Kidney glomerular epithelial cell (primary cell): ENCODE results near the gene RNU1-3.
"Not testable (repeated sequence)": the region's sequence is repeated elsewhere in the genome, so short reads cannot be mapped to it uniquely, and the experiment has no call there.

Source experiments
- DNase-seq: peaks from one replicate; lab custom pipeline; 2025; lab: John Stamatoyannopoulos, UW

Gene RNU1-3

DNA sequence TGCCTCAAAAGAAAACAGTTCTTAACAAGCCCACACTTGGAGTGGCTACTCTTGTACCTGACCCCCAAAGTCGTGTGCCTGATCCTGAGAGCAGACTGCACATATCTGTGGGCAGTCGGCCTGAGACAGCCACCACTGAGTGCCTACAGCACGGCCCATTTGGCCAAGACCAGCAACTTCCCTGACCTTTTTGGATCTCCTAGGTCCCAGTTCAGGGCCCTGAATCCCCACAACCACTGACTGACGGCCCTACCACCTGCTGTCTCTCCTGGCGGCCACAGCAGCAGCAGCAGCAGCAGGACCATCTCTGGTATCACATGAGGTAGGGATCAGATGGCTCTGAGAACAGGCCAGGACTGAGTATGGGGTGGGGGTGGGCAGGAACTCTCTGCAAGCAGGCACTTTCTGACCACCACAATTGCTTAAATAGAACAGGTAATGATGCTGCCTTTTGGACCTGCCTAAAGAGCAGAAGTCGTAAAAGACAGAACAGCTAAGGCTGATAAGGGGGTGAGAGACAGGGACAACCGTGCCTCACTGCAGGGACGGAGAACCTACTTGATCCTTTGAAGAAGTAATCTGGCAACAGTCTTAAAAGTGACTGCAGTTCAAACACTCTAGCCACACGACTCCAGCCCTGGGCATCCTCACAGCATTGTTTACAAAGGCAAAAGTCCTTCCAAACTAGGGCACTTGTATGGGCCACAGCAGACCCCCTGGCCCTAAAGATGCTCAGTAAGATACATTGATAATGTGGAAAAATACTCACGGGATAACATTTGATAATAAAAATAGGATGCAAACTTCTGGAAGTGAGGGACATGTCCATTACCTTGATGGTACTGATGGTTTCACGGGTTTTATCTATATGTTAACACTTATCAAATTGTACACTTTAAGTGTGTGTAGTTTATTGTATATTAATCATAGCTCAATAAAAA, 27.4 kb downstream of the RNU1-3 start:
- not testable (repeated sequence) for DNase-seq

DNA sequence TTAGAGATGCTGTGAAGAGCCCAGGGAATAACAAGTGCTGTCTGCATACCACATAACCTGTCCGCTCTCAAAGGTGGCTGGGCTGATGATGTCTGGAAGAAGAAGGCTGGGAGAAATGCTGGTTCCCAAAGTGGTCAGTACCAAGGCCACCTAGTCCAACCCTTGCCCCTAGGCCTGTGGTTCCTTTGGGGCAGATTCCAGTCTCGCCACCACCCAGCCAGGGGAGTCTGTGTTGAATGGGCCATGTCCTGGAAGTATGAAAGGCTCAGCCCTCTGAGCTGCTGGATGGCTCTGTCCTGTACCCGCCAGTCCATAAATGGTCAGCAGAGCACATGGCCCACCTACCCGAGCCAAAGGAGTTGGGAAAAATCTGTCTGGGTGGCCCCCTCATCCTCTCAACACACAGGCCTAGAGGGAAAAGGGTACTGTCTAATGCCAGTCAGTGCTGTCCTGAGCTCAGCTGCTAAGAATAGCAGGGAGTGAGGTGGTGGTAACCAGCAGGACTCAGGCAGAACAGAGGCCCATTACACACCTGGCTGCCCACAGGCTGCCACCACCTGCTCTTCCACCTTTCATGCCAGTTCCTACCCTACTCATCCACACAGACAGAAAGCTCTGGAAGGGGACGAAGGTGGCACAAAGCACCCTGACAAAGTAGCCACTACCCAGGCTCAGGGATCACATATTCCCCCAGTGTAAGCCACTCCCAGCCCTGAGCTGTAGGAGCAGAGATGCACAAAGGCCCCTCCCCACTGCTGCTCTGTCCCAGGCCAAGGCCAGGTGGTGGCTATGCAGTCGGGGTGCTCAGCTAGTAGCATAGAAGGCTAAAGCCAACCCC, 28.6 kb downstream of the RNU1-3 start:
- DNase-seq: not testable (repeated sequence)

DNA sequence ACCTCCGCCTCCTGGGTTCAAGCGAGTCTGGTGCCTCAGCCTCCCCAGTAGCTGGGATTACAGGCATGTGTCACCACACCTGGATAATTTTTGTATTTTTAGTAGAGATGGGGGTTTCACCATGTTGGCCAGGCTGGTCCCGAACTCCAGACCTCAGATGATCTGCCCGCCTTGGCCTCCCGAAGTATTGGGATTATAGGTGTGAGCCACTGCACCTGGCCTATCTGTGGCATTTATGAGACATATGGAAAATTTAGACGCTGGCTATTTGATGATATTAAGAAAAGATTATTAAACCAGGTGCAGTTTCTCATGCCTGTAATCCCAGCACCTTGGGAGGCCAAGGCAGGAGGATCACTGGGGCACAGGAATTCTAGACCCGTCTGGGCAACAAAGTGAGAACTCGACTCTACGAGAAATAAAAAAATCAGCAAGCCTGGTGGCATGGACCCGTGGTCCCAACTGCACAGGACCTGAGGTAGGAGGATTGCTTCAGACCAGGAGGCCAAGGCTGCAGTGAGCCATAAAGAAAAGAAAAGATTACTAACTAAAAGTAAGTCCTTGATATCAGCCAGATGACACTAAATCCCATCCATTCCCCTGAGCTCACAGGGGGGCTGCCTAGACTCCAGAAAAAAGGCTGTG, 30.1 kb downstream of the RNU1-3 start:
- not testable (repeated sequence) for DNase-seq

DNA sequence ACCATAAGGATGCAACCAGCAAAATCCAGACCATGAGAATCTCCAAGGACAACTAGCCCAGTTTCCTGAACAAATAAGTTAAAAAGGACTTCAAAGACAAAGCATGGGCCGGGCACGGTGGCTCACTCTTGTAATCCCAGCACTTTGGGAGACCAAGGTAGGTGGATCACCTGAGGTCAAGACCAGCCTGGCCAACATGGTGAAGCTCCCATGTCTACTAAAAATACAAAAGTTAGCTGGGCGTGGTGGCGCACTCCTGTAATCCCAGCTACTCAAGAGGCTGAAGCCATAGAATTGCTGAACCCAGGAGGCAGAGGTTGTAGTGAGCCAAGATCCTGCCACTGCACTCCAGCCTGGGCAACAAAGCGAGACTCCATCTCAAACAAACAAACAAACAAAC, 30.8 kb downstream of the RNU1-3 start:
- DNase-seq: not testable (repeated sequence)

DNA sequence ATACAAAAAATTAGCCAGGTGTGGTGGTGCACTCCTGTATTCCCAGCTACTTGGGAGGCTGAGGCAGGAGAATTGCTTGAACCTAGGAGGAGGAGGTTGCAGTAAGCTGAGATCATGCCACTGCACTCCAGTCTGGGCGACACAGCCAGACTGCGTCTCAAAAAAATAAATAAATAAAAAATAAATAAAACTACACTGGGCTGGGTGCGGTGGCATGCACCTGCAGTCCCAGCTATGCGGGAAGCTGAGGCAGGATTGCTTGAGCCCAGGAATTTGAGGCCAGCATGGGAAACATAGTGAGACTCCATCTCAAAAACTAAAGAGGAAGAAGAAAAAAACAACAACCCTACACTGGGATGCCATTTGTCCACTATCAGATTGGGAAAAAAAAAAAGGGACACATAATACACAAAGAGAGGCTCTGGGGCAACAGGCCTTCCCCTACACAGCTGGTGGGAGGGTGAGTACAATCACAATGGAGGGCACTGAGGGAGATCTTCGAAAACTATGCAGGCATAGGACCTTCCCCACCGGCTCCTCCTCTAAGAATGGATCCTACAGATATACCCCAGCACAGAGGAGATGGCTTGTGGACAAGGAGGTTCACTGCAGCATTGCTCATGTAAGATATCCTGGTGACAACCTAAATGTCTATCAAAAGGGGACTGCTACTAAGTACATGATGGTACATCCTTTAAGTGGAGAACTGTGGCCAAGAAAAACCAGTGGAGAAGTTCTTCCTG, 33.0 kb downstream of the RNU1-3 start:
- DNase-seq: not testable (repeated sequence)

DNA sequence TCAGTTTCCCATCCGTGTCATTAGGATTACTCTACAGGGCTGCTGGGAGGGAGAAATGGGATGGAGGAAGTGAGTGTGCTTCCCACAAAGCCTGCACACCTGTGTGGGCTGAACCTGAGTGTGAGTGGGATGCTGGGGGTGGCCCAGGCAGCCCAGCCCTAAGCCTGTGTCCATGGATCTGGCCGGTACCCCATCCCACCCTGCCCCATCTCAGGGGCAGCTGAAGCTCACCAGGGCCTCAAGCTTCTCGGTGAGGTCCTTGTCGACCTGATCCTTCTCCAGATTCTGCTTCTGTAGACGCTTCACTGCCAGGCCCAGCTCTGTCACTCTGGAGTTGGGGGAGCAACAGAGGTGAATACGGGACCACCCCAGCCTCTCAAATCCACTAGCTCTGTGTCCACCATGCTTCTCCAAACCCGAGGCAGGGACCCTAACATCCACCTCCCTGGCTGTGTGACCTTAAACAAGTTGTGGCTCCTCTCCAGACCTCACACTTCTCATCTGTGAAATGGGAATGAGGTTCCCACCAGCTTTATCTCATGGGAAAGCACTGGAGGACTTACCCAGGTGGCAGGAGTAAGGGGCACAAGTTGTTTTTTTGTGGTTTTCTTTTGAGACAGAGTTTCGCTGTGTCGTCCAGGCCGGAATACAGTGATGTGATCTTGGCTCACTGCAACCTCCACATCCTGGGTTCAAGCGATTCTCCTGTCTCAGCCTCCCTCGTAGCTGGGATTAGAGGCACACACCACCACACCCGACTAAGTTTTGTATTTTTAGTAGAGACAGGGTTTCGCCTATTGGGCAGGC, 34.5 kb downstream of the RNU1-3 start:
- DNase-seq: not testable (repeated sequence)

DNA sequence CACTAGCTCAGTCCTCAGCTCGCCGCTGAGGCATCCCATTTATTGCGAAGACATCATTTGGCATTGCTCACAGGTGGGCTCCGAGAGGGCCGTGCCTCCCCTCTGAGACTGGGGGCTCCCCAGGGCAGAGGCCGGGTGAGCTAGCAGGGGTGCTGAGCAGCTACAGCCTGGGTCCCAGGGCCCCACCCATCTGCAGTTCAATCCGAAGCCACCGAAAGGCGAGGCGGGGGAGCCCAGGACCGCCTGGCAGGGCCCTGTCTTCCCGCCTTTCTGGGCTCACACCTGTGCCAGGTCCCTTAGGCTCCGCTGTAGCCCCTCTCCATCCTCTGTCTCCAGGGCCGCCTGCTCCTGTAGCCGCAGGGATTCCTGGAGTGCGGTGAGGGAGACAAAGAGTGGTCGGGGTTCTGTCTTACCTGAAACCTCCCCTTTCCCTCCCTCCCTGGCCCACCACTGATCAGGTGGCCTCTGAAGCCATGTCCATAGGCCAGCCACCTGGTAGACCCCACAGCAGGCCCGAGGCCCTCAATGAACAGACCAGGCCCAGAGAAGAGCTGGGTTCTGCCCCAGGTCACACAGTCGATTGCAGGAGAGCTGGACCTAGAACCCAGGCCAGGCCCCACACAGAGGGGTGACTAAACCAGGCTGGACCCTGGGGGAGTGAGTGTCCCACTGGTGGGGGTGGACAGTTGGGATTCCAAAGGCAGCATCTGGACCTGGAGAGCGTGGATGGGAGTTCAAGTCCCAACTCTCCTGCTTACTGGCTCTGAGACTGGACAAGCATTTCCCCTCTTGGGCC, 35.3 kb downstream of the RNU1-3 start:
- DNase-seq: no peak

DNA sequence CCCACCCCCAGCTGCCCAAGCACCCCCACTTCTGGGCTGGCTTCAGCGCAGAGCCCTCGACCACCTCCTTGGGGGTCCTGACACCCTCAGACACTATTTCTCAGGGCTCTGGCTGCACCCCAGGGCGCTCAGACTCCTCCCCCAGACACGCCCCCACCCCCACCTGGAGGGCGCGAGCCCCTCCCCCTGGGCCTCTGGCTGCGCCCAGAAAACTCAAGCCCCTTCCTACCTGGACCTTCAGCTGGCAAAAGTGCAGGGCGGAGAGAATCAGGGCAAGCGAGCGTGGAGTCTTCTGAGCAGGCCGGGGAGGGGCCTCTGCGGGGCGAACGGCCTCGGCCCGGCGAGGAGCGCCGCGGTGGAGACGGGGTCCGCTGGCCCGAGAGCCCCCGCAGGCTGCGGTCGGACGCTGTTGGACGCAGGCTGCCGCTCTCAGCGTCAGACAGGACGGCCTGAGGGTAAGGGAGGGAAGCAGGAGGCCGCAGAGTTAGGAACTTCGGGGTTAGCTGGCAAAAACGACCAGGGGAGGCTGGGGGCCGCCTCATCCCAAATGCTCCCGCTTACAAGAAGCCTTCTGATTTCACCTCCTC, 36.0 kb downstream of the RNU1-3 start:
- no peak for DNase-seq

DNA sequence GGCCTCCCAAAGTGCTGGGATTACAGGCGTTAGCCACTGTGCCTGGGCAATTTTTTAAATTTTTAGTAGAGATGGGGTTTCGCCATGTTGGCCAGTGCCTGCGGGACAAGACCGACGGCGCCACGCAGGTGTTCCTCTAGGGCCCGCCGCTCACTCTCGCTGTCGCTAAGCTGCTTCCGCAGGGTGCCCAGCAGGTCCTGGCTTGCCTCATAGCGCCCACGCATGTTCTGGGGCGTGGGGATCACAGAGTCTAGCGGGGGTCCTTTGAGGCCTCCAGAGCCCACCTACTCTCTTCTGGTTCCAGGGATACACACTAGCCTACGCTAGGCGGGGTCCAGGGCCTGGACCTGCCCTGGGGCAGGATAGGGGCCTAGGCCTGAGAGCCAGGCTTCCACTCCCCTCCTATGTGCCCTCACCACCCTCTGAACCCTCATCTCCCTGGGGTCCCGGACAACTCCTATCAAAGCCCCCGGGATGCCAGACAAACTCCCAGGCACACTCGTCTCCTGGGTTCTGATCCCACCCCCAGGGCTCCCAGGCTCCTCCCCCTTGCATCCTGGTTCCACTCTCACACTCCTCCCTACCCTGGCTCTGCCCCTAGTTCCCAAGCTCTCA, 36.7 kb downstream of the RNU1-3 start:
- DNase-seq: not testable (repeated sequence)

DNA sequence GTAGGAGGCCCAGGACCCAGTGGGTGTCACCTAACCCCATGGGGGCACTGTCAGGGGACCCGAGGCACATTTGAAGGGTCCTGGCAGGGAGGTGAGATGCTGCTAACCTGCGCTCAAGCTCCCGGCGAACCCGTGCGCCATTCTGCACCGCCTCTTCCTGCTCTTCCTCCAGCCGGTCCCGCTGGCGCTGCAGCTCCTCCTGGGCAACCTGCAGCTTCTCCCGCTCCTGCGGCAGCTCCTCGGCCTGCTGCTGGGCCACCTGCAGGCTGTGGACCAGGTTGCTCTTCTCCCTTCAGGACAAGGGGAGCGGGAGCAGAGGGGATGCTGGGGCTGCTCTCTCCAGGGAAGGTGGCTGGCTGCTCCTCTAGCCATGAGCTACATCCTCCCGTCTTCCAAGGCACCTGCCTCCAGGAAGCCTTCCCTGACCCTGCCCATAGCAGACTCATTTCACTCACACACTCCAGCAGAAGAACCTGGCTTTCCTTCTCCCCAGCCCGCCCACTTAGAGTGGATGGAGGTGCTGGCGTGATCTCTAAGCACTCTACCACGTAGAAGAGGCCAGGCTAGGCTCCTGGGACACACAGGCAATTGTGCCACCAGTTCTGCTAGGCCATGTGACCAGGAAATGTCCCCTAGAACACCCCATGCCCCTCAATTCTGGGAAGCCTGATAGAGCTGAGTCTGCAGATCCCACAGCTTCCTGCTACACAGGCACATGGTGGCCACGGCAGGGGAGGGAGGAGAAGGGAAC, 38.2 kb downstream of the RNU1-3 start:
- DNase-seq: no peak

DNA sequence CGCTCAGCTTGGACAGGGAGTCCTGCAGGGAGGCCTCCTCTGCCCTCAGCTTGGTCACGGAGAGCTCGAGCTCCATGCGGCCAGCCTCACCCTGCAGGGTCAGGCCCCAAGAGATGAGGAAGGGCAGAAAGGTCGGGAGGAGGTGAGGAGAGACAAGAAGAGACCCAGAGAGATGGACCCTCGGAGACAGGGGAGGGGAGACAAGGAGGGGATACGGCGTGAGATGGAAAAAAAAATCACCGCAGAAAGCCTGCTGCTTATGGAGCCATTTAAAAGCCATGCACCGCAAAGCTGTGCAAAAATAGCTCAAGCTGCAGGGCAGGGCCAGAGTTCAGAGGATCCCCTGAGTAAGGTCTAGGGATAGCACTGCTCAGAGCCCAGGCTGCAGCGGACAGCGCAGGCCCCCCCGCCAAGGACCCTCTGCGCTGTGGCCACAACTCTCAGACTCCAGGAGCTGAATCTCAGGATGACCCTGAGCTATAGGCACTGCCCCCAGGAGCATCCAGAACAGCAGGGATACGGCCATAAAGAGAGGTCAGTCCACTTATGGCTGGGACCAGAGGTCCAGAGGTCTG, 40.3 kb downstream of the RNU1-3 start:
- not testable (repeated sequence) for DNase-seq

DNA sequence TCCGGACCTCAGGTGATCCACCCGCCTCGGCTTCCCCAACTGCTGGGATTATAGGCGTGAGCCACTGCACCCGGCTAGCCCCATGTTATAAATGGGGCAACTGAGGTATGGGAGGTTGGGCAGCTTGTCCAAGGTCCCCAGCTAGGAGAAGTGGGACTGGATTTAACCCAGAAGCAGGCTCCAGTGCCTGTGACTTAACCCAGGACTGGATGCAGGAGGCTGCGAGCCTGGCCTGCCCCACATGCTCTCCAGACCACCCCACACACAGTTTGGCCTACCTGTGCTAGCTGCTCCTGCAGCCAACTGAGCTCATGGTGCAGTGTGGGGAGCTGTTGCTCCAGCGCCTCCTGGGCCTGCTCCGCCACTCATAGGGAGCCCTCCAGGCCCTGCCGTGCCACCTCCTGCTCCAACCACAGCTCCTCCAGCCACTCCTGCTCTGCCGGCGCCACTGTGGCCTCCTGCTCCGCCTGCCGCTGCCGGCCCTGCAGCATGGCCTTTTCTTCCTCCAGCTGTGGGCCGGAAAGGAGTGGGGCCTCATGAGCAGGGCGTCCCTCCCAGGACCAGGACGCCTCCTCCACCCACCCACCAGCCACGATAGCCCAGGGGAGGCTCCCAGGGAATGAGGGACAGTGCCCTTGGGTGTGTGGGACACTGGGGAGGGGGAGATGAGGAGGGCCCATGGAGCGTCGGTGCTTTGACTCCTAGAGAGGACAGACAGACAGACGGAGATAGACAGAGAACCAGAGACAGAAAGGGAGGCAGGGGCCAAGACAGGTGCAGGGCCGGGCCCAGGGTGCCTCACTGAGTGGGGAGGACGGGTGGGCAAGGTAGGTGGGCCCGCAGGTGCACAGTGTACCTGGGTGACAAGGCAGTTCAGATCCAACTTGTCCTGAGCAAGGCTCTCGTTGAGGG, 41.0 kb downstream of the RNU1-3 start:
- no peak for DNase-seq

DNA sequence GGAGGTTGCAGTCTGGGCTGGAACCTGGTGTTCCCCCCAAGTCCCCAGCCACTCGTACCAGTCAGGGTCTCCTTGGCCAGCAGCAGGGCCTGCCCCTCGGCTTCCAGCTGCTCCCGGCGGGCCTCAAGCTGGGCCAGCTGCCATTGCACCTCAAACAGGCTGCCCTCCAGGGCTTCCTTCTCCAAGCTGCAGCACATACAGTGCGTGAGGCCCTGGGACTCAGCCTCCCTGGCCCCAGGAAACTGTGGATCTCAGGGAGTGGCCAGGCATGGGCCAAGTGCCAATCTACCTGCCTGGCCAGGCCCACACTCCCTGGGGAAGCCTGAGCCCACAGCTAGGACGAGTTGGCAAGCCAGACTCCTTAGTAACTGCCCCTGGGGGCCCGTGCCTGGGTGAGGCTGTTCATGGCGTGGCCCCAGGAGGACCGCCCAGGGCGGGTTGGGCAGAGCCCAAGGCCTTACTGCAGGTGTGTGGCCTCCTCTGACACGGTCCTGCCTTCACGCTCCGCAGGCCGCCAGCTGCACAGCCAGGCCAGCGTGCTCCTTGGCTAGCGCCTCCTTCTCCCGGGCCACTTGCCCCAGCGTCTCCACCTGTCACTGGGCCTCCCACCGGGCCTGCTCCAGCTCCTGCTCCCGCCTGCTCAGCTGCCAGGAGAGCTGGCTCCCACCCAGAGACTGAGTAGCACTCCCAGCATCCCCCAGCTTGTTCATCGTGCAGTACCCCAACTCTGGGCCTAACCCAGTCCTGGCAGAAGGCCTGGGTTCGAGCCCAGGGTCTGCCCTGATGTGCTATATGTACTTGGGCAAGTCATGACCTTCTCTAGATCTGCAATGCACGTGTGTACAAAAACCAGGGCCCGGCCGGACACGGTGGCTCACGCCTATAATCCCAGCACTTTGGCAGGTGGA, 42.7 kb downstream of the RNU1-3 start:
- not testable (repeated sequence) for DNase-seq

DNA sequence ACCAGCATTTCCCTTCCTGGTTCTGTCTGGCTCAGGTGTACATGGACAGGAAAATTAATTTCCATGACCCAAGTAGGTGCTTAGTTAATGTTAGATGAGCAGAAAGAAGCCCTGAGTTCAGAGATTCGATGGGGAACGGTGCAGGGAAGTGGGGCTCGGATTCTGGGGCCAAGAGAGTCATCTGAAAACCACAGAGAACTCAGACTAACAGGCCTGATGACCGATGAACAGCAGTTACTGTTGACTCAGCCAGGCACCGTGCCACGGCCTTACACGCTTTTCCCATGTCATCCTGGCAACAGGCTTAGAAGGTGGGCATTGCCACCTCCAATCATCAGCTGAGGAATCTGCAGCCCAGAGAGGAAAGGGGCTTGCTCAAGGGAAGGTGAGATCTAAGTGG, 43.4 kb downstream of the RNU1-3 start:
- not testable (repeated sequence) for DNase-seq

DNA sequence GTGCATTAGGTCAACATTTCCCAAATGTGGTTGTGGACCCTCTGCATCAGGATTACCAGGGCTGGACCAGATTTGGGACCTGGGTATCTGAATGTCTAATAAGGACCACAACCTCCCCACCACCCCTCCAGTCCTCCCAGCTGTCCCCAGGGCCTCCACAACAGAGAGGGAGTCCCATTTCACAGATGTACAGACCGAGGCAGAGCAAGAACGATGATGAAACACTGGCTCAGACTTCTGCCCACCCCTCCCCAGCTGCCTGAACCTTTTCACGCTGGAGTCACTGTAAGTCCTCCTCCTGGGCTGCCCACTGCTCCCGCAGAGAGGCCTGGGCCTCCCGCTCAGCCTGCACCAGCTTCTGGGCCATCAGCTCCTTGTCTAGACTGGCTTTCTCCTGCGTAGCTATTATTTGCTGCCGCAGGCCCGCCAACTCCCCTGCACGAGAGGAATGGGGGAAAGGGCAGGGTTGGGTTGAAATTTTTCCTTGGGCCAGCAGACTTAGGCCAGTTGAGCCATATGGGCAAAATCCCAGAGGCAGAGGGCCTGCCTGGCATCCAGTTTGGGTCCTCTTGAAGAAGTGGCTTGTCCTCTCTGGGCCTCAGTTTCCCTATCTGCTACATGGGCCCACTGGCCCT, 45.0 kb downstream of the RNU1-3 start:
- not testable (repeated sequence) for DNase-seq
